HFFc6 (cell line): ENCODE results near the gene ADD3. TPM values are rescaled to one million over a fixed set of nuclear protein-coding genes. Genes with fewer than 3 reads are reported as not detected.

Experiments used
- DNase-seq: peaks from one replicate; pipeline ENCODE4 v3.0.0-alpha.2; 2018
- H3K27ac Mint-ChIP-seq: 2 replicates; pipeline ENCODE4 v1.8.0; 2020; ENCODE audit warnings: mild to moderate bottlenecking, mixed read lengths
- H3K27me3 Mint-ChIP-seq: 2 replicates; pipeline ENCODE4 v1.8.0; 2021; ENCODE audit warnings: mild to moderate bottlenecking, moderate library complexity, mixed read lengths; ENCODE audit not compliant: insufficient read depth
- H3K36me3 Mint-ChIP-seq: 2 replicates; pipeline ENCODE4 v1.8.0; 2021; ENCODE audit warnings: low read depth, mixed read lengths
- H3K4me1 Mint-ChIP-seq: 2 replicates; pipeline ENCODE4 v1.8.0; 2020; ENCODE audit warnings: low read depth, mixed read lengths
- H3K4me3 Mint-ChIP-seq: 2 replicates; pipeline ENCODE4 v1.8.0; 2020; ENCODE audit warnings: mild to moderate bottlenecking, moderate library complexity, mixed read lengths
- H3K9me3 Mint-ChIP-seq: 2 replicates; pipeline ENCODE4 v1.8.0; 2020; ENCODE audit warnings: mild to moderate bottlenecking, mixed read lengths
- CTCF ChIP-seq: fragments of 200-600 bp; sonication (generic); IDR thresholded peaks from 2 replicates; pipeline ENCODE4 v1.5.0; 2021; ENCODE audit warnings: antibody characterized with exemption, mild to moderate bottlenecking
- total RNA-seq, 6 experiments: library from RNA; stranded (reverse); fragmentation: NEBNext Ultra II Directional; extraction: Animal tissue kit (Norgen Biotek cat#: 25700); gene quantifications; 2 replicates in 1 of 6; 3 replicates in 5 of 6; pipeline ENCODE4 v1.2.3, GENCODE V29; 2021

ADD3 gene
- total RNA-seq, 6 experiments from 2014 or later, result 46.4 to 57.4 (median 51.5) TPM

GRCh38 chr10:110163192-110163773 lies 155.5 kb downstream of the ADD3 start:
- H3K4me3 Mint-ChIP-seq, result no peak overlapping the region
- no peak overlapping the region for H3K27ac Mint-ChIP-seq
- no peak for DNase-seq
- H3K9me3 Mint-ChIP-seq, result no peaks in the 10 kb centered on the region
- peaks cover 49% of the 10 kb centered on the region for H3K27me3 Mint-ChIP-seq
- no peak for TF ChIP-seq CTCF
- H3K4me1 Mint-ChIP-seq, result no peaks in the 10 kb centered on the region
- no peaks in the 10 kb centered on the region for H3K36me3 Mint-ChIP-seq

GRCh38 chr10:110163841-110164240 lies 156.1 kb downstream of the ADD3 start:
- H3K36me3 Mint-ChIP-seq, result no peaks in the 10 kb centered on the region
- TF ChIP-seq CTCF, result no peak
- DNase-seq, result no peak
- no peak overlapping the region for H3K4me3 Mint-ChIP-seq
- H3K4me1 Mint-ChIP-seq, result no peaks in the 10 kb centered on the region
- no peak overlapping the region for H3K27ac Mint-ChIP-seq
- H3K27me3 Mint-ChIP-seq, result peaks cover 51% of the 10 kb centered on the region
- H3K9me3 Mint-ChIP-seq, result no peaks in the 10 kb centered on the region

GRCh38 chr10:110165239-110165638 lies 157.5 kb downstream of the ADD3 start:
- H3K27ac Mint-ChIP-seq, result no peak overlapping the region
- DNase-seq, result no peak
- no peaks in the 10 kb centered on the region for H3K4me1 Mint-ChIP-seq
- no peak overlapping the region for H3K4me3 Mint-ChIP-seq
- TF ChIP-seq CTCF, result no peak
- peaks cover 57% of the 10 kb centered on the region for H3K27me3 Mint-ChIP-seq
- no peaks in the 10 kb centered on the region for H3K36me3 Mint-ChIP-seq
- no peaks in the 10 kb centered on the region for H3K9me3 Mint-ChIP-seq

GRCh38 chr10:110167149-110167548 lies 159.4 kb downstream of the ADD3 start:
- Mint-ChIP-seq H3K4me1 (peaks cover 3% of the 10 kb centered on the region), H3K4me3 (no peak overlapping the region), H3K9me3 (no peaks in the 10 kb centered on the region), H3K27ac (no peak overlapping the region), H3K27me3 (peaks cover 54% of the 10 kb centered on the region), H3K36me3 (no peaks in the 10 kb centered on the region)
- DNase-seq, result no peak
- TF ChIP-seq CTCF, result no peak

- Mint-ChIP-seq H3K4me1 (peaks cover 6% of the 10 kb centered on the region), H3K27ac (no peak overlapping the region), H3K9me3 (no peaks in the 10 kb centered on the region), H3K4me3 (no peak overlapping the region), H3K36me3 (no peaks in the 10 kb centered on the region), H3K27me3 (peaks cover 54% of the 10 kb centered on the region)
- TF ChIP-seq CTCF, result no peak
- DNase-seq, result no peak
Measured at GRCh38 chr10:110168601-110169481, 161.1 kb downstream of the ADD3 start.
